Activated CD4-positive, alpha-beta memory T cell treated with anti-CD3 and anti-CD28 coated beads for 36 hours (primary cell): Measurements from ENCODE around the gene NRP2. TPM values are rescaled to one million over a fixed set of nuclear protein-coding genes. Genes with fewer than 3 reads are reported as not detected.

Experiments used
- CTCF ChIA-PET: fragments of 350-600 bp; sonication (Branson Sonifier 250); formaldehyde crosslinking; loops from one replicate; lab custom pipeline; 2021; ENCODE audit warnings: antibody characterized with exemption, inconsistent platforms; lab: Charles Lee
- POLR2A ChIA-PET: fragments of 350-600 bp; sonication (Branson Sonifier 250); formaldehyde crosslinking; loops from one replicate; lab custom pipeline; 2021; ENCODE audit warnings: antibody characterized with exemption; lab: Charles Lee
- DNase-seq: peaks from one replicate; pipeline ENCODE4 v3.0.0-alpha.2; 2020
- H3K27ac Mint-ChIP-seq: one replicate; pipeline ENCODE4 v1.8.0; 2021; ENCODE audit warnings: mixed read lengths
- H3K27me3 Mint-ChIP-seq: one replicate; pipeline ENCODE4 v1.8.0; 2021; ENCODE audit warnings: mixed read lengths
- H3K36me3 Mint-ChIP-seq: one replicate; pipeline ENCODE4 v1.8.0; 2021; ENCODE audit warnings: mixed read lengths
- H3K4me1 Mint-ChIP-seq: one replicate; pipeline ENCODE4 v1.8.0; 2021; ENCODE audit warnings: low read depth, mixed read lengths
- H3K4me3 Mint-ChIP-seq: one replicate; pipeline ENCODE4 v1.8.0; 2021; ENCODE audit warnings: mild to moderate bottlenecking, mixed read lengths
- H3K9me3 Mint-ChIP-seq: one replicate; pipeline ENCODE4 v1.8.0; 2021; ENCODE audit warnings: mixed read lengths
- intact Hi-C: fragments of 100-400 bp; cut with micrococcal nuclease; formaldehyde crosslinking; loops from one replicate; pipeline ENCODE4 v1.15.1; 2023
- total RNA-seq, 2 experiments: library from RNA; stranded (reverse); gene quantifications; one replicate each; pipeline ENCODE4 v1.2.3, GENCODE V29; 2021

Gene NRP2
- total RNA-seq, 2 experiments from 2014 or later: 1.9 to 2.6 TPM

GRCh38 chr2:205808486-205809121, 126.3 kb downstream of the NRP2 start:
- Mint-ChIP-seq H3K4me1 (no peaks in the 10 kb centered on the region), H3K27me3 (peaks cover 1% of the 10 kb centered on the region), H3K27ac (no peak overlapping the region), H3K4me3 (no peak overlapping the region), H3K9me3 (no peaks in the 10 kb centered on the region), H3K36me3 (no peaks in the 10 kb centered on the region)
- intact Hi-C loops: no loop called here
- no peak for DNase-seq
- POLR2A ChIA-PET: no interaction called here
- CTCF ChIA-PET: interaction anchor here (1.1 kb wide), 1 partner anchor 8 kb away, joined by 3 read pairs; no protein-coding TSS in a partner anchor

- H3K9me3 Mint-ChIP-seq: no peaks in the 10 kb centered on the region
- H3K4me3 Mint-ChIP-seq: no peak overlapping the region
- H3K27me3 Mint-ChIP-seq: peaks cover 1% of the 10 kb centered on the region
- no peaks in the 10 kb centered on the region for H3K36me3 Mint-ChIP-seq
- H3K27ac Mint-ChIP-seq: no peak overlapping the region
- DNase-seq: no peak
- POLR2A ChIA-PET: no interaction called here
- intact Hi-C loops: loop anchor here (5.0 kb wide), 1 partner anchor 129 kb away; the partner anchor contains the start of gene NRP2
- no peaks in the 10 kb centered on the region for H3K4me1 Mint-ChIP-seq
- CTCF ChIA-PET: no interaction called here
Measured at GRCh38 chr2:205811387-205811786, 129.1 kb downstream of the NRP2 start.

DNA sequence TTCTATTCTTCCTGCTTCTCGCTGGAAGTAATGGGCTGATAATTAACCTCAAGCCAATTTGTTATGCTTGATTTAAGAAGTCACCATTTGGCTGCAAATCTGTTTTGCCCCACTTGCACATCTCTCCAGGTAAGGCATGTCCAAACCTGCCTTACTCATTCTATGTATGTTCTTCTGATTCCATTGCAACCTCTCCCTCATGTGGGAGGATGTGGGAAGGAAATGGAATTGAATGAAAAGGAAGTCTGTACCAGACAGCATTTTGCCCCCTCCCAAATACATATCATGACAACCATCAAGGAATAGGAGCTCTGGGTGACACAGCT, 131.7 kb downstream of the NRP2 start:
- H3K4me3 Mint-ChIP-seq: no peak overlapping the region
- no peaks in the 10 kb centered on the region for H3K9me3 Mint-ChIP-seq
- H3K27me3 Mint-ChIP-seq: peaks cover 9% of the 10 kb centered on the region
- intact Hi-C loops: loop anchor here (5.0 kb wide), 1 partner anchor 132 kb away; the partner anchor contains the start of gene NRP2
- H3K36me3 Mint-ChIP-seq: no peaks in the 10 kb centered on the region
- H3K27ac Mint-ChIP-seq: no peak overlapping the region
- DNase-seq: no peak
- ChIA-PET POLR2A (no interaction called here), CTCF (interaction anchor here (0.7 to 2.2 kb wide), 4 partner anchors 11 to 942 kb away, joined by 3 to 4 read pairs (median 3); no protein-coding TSS in a partner anchor)
- no peaks in the 10 kb centered on the region for H3K4me1 Mint-ChIP-seq

- intact Hi-C loops: no loop called here
- Mint-ChIP-seq H3K36me3 (no peaks in the 10 kb centered on the region), H3K27ac (no peak overlapping the region), H3K4me1 (no peaks in the 10 kb centered on the region), H3K27me3 (peaks cover 10% of the 10 kb centered on the region), H3K9me3 (no peaks in the 10 kb centered on the region), H3K4me3 (no peak overlapping the region)
- ChIA-PET POLR2A (no interaction called here), CTCF (interaction anchor here (0.9 to 2.2 kb wide), 3 partner anchors 46 to 70 kb away, joined by 3 to 4 read pairs (median 3); no protein-coding TSS in a partner anchor)
- no peak for DNase-seq
Measured at GRCh38 chr2:205815673-205816072, 133.4 kb downstream of the NRP2 start.

DNA sequence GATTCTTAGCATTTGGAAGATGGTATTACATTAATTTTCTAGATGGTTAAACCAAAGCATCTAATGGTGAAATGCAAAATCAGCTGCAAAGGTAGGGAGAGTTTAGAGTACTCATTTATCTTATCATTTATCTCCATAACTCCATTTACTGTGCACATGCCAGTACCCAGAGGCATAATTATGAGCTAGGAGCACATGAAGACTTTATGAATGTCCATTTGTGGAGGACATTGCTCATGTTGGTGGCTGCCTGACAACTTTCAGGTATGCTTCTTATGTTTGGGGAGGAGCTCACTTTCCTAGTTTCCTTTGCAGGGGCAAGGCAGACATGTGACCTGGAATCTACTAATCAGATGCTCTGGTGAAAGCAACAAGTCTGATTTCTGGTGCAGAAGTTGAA, 134.0 kb downstream of the NRP2 start:
- Mint-ChIP-seq H3K36me3 (no peaks in the 10 kb centered on the region), H3K27me3 (peaks cover 10% of the 10 kb centered on the region), H3K4me1 (no peaks in the 10 kb centered on the region), H3K9me3 (no peaks in the 10 kb centered on the region), H3K27ac (no peak overlapping the region), H3K4me3 (no peak overlapping the region)
- intact Hi-C loops: no loop called here
- CTCF ChIA-PET: interaction anchor here (0.9 to 1.1 kb wide), 3 partner anchors 9 to 70 kb away, joined by 3 read pairs; no protein-coding TSS in a partner anchor
- DNase-seq: no peak
- POLR2A ChIA-PET: no interaction called here

DNA sequence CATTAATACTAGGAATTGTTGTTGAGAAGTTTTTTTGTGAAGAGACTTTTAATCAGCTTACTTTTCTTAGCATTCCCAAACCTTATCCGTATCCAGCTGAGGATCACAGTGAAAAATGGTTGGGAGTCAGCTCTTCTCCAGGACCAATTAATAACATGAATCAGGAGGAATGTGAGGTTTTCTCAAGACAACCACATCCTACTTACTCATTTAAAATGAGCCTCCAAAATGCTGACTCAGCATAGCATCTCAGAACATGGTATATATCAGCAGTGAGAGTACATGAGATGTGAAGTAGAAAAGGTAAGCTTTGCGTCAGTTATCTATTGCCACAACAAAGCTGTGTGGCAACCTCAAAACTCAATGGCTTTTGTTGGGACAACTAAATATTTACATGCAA, 140.3 kb downstream of the NRP2 start:
- Mint-ChIP-seq H3K9me3 (peaks cover 8% of the 10 kb centered on the region), H3K36me3 (no peaks in the 10 kb centered on the region), H3K27ac (no peak overlapping the region), H3K4me1 (no peaks in the 10 kb centered on the region), H3K27me3 (peaks cover 11% of the 10 kb centered on the region), H3K4me3 (no peak overlapping the region)
- no peak for DNase-seq
- intact Hi-C loops: no loop called here
- POLR2A ChIA-PET: no interaction called here
- CTCF ChIA-PET: interaction anchor here (0.6 to 1.1 kb wide), 2 partner anchors 10 to 99 kb away, joined by 3 to 5 read pairs; no protein-coding TSS in a partner anchor

- DNase-seq: no peak
- Mint-ChIP-seq H3K4me3 (no peak overlapping the region), H3K36me3 (no peaks in the 10 kb centered on the region), H3K27ac (no peak overlapping the region), H3K27me3 (peaks cover 4% of the 10 kb centered on the region), H3K9me3 (peaks cover 8% of the 10 kb centered on the region), H3K4me1 (no peaks in the 10 kb centered on the region)
- intact Hi-C loops: no loop called here
- ChIA-PET CTCF (no interaction called here), POLR2A (no interaction called here)
Measured at GRCh38 chr2:205827809-205828365, 145.6 kb downstream of the NRP2 start.

GRCh38 chr2:205833864-205834263, 151.6 kb downstream of the NRP2 start:
- DNase-seq: no peak
- no peaks in the 10 kb centered on the region for H3K4me1 Mint-ChIP-seq
- no peak overlapping the region for H3K27ac Mint-ChIP-seq
- ChIA-PET CTCF (no interaction called here), POLR2A (no interaction called here)
- peaks cover 15% of the 10 kb centered on the region for H3K27me3 Mint-ChIP-seq
- no peak overlapping the region for H3K4me3 Mint-ChIP-seq
- H3K36me3 Mint-ChIP-seq: no peaks in the 10 kb centered on the region
- intact Hi-C loops: no loop called here
- H3K9me3 Mint-ChIP-seq: peaks cover 4% of the 10 kb centered on the region

GRCh38 chr2:205834796-205835195, 152.5 kb downstream of the NRP2 start:
- ChIA-PET POLR2A (no interaction called here), CTCF (no interaction called here)
- intact Hi-C loops: no loop called here
- DNase-seq: no peak
- no peak overlapping the region for H3K27ac Mint-ChIP-seq
- no peak overlapping the region for H3K4me3 Mint-ChIP-seq
- no peaks in the 10 kb centered on the region for H3K4me1 Mint-ChIP-seq
- H3K36me3 Mint-ChIP-seq: no peaks in the 10 kb centered on the region
- peaks cover 15% of the 10 kb centered on the region for H3K27me3 Mint-ChIP-seq
- H3K9me3 Mint-ChIP-seq: peaks cover 4% of the 10 kb centered on the region

GRCh38 chr2:205835251-205835791, 153.0 kb downstream of the NRP2 start:
- peaks cover 4% of the 10 kb centered on the region for H3K9me3 Mint-ChIP-seq
- H3K36me3 Mint-ChIP-seq: no peaks in the 10 kb centered on the region
- DNase-seq: no peak
- peaks cover 15% of the 10 kb centered on the region for H3K27me3 Mint-ChIP-seq
- H3K4me3 Mint-ChIP-seq: no peak overlapping the region
- intact Hi-C loops: no loop called here
- H3K27ac Mint-ChIP-seq: no peak overlapping the region
- ChIA-PET POLR2A (no interaction called here), CTCF (no interaction called here)
- H3K4me1 Mint-ChIP-seq: no peaks in the 10 kb centered on the region

GRCh38 chr2:205835923-205836322, 153.6 kb downstream of the NRP2 start:
- Mint-ChIP-seq H3K27ac (no peak overlapping the region), H3K4me1 (no peaks in the 10 kb centered on the region), H3K4me3 (no peak overlapping the region), H3K27me3 (peaks cover 15% of the 10 kb centered on the region), H3K9me3 (peaks cover 4% of the 10 kb centered on the region), H3K36me3 (no peaks in the 10 kb centered on the region)
- POLR2A ChIA-PET: no interaction called here
- intact Hi-C loops: no loop called here
- DNase-seq: no peak
- CTCF ChIA-PET: no interaction called here

DNA sequence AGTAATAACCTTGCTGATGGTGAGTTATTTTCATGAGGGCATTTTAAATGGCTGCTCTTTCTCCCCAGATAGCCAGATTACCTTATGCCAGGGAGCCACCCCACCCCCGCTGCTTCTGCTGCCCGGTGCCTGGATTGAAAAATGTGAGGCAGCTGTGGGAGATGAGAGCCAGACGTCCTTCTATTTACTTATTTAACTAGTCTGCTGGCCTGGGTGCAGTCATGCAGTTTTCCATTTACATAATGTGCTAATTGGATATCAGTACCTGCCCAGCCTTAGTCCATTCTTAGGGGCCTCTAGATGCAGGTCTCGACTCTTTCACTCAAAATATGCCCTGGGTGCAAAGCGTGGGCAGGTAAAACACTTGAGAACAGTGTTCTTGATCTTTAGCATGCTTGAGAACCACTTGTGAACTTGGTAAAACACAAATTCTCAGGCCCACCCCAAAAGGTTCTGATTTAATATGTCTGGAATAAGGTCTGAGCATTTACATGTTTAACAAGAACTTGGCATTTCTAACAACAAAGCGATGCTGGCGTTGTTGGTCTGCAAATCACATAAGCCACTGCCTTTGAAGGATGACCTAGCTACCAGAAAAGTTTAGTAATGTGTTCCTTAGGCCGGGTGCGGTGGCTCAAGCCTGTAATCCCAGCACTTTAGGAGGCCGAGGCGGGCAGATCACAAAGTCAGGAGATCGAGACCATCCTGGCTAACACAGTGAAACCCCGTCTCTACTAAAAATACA, 154.3 kb downstream of the NRP2 start:
- intact Hi-C loops: no loop called here

More for the DNA sequence above, 154.3 kb downstream of the NRP2 start:
- CTCF ChIA-PET: no interaction called here
- no peak overlapping the region for H3K4me3 Mint-ChIP-seq
- H3K9me3 Mint-ChIP-seq: peaks cover 4% of the 10 kb centered on the region
- H3K36me3 Mint-ChIP-seq: no peaks in the 10 kb centered on the region
- POLR2A ChIA-PET: no interaction called here
- no peaks in the 10 kb centered on the region for H3K4me1 Mint-ChIP-seq
- H3K27me3 Mint-ChIP-seq: peaks cover 15% of the 10 kb centered on the region
- no peak overlapping the region for H3K27ac Mint-ChIP-seq
- DNase-seq: no peak
